HUES6 (cell line): Measurements from ENCODE around the gene KRCC1.

Source experiments
- H3K27ac ChIP-seq: 2 replicates; pipeline ENCODE4 v1.7.0; 2013; ENCODE audit warnings: low read depth, mild to moderate bottlenecking, low read length, inconsistent platforms
- H3K27me3 ChIP-seq: 2 replicates; pipeline ENCODE4 v1.6.1; 2013; ENCODE audit warnings: low read length; ENCODE audit not compliant: control insufficient read depth, insufficient read depth
- H3K36me3 ChIP-seq: 2 replicates; pipeline ENCODE4 v1.6.1; 2013; ENCODE audit warnings: low read length; ENCODE audit not compliant: control insufficient read depth, insufficient read depth
- H3K4me1 ChIP-seq: 2 replicates; pipeline ENCODE4 v1.6.1; 2013; ENCODE audit warnings: low read length; ENCODE audit not compliant: control insufficient read depth, insufficient read depth
- H3K4me3 ChIP-seq: 2 replicates; pipeline ENCODE4 v1.5.1; 2013; ENCODE audit warnings: low read depth, low read length
- H3K9ac ChIP-seq: one replicate; pipeline ENCODE4 v1.6.1; 2013; ENCODE audit warnings: mild to moderate bottlenecking, low read length
- H3K9me3 ChIP-seq: 2 replicates; pipeline ENCODE4 v1.6.1; 2013; ENCODE audit warnings: low read depth, low read length; ENCODE audit not compliant: control insufficient read depth, insufficient read depth

The KRCC1 gene

GRCh38 chr2:88042476-88042875 is 13.1 kb downstream of the KRCC1 start:
- no peaks in the 10 kb centered on the region for H3K36me3 ChIP-seq
- peaks cover 5% of the 10 kb centered on the region for H3K4me1 ChIP-seq
- H3K4me3 ChIP-seq = no peak overlapping the region
- H3K9me3 ChIP-seq = no peaks in the 10 kb centered on the region
- H3K9ac ChIP-seq = no peak overlapping the region
- H3K27me3 ChIP-seq = no peaks in the 10 kb centered on the region
- H3K27ac ChIP-seq = no peak overlapping the region

GRCh38 chr2:88038263-88039105 is 17.1 kb downstream of the KRCC1 start:
- Histone ChIP-seq H3K27me3 (no peaks in the 10 kb centered on the region), H3K4me1 (peaks cover 5% of the 10 kb centered on the region), H3K9me3 (no peaks in the 10 kb centered on the region)

GRCh38 chr2:88036606-88037005 is 19.0 kb downstream of the KRCC1 start:
- Histone ChIP-seq H3K27ac (no peak overlapping the region), H3K9ac (no peak overlapping the region), H3K36me3 (peaks cover 28% of the 10 kb centered on the region)

More at GRCh38 chr2:88038263-88039105, 17.1 kb downstream of the KRCC1 start:
- Histone ChIP-seq H3K4me3 (no peak overlapping the region), H3K27ac (no peak overlapping the region), H3K9ac (no peak overlapping the region), H3K36me3 (peaks cover 21% of the 10 kb centered on the region)

GRCh38 chr2:88036182-88036581 is 19.4 kb downstream of the KRCC1 start:
- Histone ChIP-seq H3K27me3 (no peaks in the 10 kb centered on the region), H3K4me1 (no peaks in the 10 kb centered on the region; the same call in 1 of the 2 replicates), H3K9me3 (no peaks in the 10 kb centered on the region), H3K27ac (no peak overlapping the region), H3K9ac (no peak overlapping the region), H3K4me3 (no peak overlapping the region), H3K36me3 (peaks cover 28% of the 10 kb centered on the region)

More at GRCh38 chr2:88036606-88037005, 19.0 kb downstream of the KRCC1 start:
- no peaks in the 10 kb centered on the region; the same call in 1 of the 2 replicates for H3K4me1 ChIP-seq
- no peaks in the 10 kb centered on the region for H3K9me3 ChIP-seq
- H3K27me3 ChIP-seq = no peaks in the 10 kb centered on the region
- no peak overlapping the region for H3K4me3 ChIP-seq

- peaks cover 34% of the 10 kb centered on the region for H3K36me3 ChIP-seq
- H3K4me1 ChIP-seq = peaks cover 6% of the 10 kb centered on the region; the same call in 1 of the 2 replicates
- no peaks in the 10 kb centered on the region for H3K9me3 ChIP-seq
- H3K4me3 ChIP-seq = no peak overlapping the region
- no peak overlapping the region for H3K27ac ChIP-seq
- no peaks in the 10 kb centered on the region for H3K27me3 ChIP-seq
- H3K9ac ChIP-seq = no peak overlapping the region
Measured at GRCh38 chr2:88032070-88032702, 23.4 kb downstream of the KRCC1 start.

GRCh38 chr2:88028931-88029330 is 26.7 kb downstream of the KRCC1 start:
- H3K27ac ChIP-seq = no peak overlapping the region
- no peaks in the 10 kb centered on the region for H3K9me3 ChIP-seq
- no peak overlapping the region for H3K9ac ChIP-seq
- peaks cover 13% of the 10 kb centered on the region for H3K4me1 ChIP-seq
- no peaks in the 10 kb centered on the region for H3K27me3 ChIP-seq
- no peak overlapping the region for H3K4me3 ChIP-seq
- H3K36me3 ChIP-seq = peaks cover 17% of the 10 kb centered on the region

- H3K9ac ChIP-seq = no peak overlapping the region
- no peak overlapping the region for H3K27ac ChIP-seq
- H3K36me3 ChIP-seq = peaks cover 13% of the 10 kb centered on the region
- no peak overlapping the region for H3K4me3 ChIP-seq
- H3K9me3 ChIP-seq = no peaks in the 10 kb centered on the region
- no peaks in the 10 kb centered on the region for H3K27me3 ChIP-seq
- peaks cover 16% of the 10 kb centered on the region for H3K4me1 ChIP-seq
Measured at GRCh38 chr2:88027697-88028389, 27.7 kb downstream of the KRCC1 start.

GRCh38 chr2:88024509-88024908 is 31.1 kb downstream of the KRCC1 start:
- Histone ChIP-seq H3K27me3 (no peaks in the 10 kb centered on the region), H3K4me1 (peaks cover 18% of the 10 kb centered on the region), H3K9ac (no peak overlapping the region), H3K4me3 (0 out of 2 replicates have a peak overlapping the region, but pooled peaks have one; percentile 13), H3K27ac (peak overlapping the region; percentile 70; the same call in 1 of the 2 replicates), H3K9me3 (no peaks in the 10 kb centered on the region), H3K36me3 (peaks cover 7% of the 10 kb centered on the region)

GRCh38 chr2:88022669-88022921 is 33.0 kb downstream of the KRCC1 start:
- no peak overlapping the region for H3K9ac ChIP-seq
- H3K4me3 ChIP-seq = no peak overlapping the region
- no peak overlapping the region for H3K27ac ChIP-seq
- H3K36me3 ChIP-seq = no peaks in the 10 kb centered on the region
- H3K4me1 ChIP-seq = peaks cover 37% of the 10 kb centered on the region
- no peaks in the 10 kb centered on the region for H3K27me3 ChIP-seq
- H3K9me3 ChIP-seq = no peaks in the 10 kb centered on the region

- Histone ChIP-seq H3K9ac (no peak overlapping the region), H3K36me3 (no peaks in the 10 kb centered on the region), H3K27ac (no peak overlapping the region), H3K9me3 (no peaks in the 10 kb centered on the region), H3K4me3 (no peak overlapping the region), H3K27me3 (no peaks in the 10 kb centered on the region), H3K4me1 (peaks cover 39% of the 10 kb centered on the region)
Measured at GRCh38 chr2:88019985-88020384, 35.6 kb downstream of the KRCC1 start.

- Histone ChIP-seq H3K9me3 (no peaks in the 10 kb centered on the region), H3K36me3 (no peaks in the 10 kb centered on the region), H3K27ac (no peak overlapping the region), H3K4me1 (peaks cover 35% of the 10 kb centered on the region), H3K27me3 (no peaks in the 10 kb centered on the region), H3K4me3 (peak overlapping the region; percentile 21; the same call in 1 of the 2 replicates), H3K9ac (no peak overlapping the region)
Measured at GRCh38 chr2:88018909-88019308, 36.7 kb downstream of the KRCC1 start.
